ENCODE results near the gene KAZN.
"Not testable (repeated sequence)": the region's sequence is repeated elsewhere in the genome, so short reads cannot be mapped to it uniquely, and the experiment has no call there.

The KAZN gene

DNA sequence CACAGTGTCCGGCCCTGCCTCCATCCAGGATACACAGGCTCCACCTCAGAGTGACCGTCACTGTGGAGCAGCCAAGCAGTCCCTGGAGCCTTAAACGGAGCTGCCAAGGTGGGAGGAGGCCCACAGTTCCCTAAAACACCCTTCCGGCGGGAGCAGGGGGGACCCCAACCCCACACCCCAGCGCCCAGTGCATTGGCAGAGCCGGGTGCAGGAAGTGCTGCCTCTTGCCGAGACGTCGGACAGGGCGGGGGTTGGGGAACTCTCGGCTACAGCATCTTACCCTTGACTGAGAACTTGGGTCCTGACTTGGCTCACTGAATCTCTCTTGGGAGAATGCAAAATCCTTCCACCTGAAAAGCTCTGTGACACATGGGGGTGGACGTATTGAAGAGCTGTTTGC lies 516.4 kb downstream of the KAZN start:
- no peak for DNase-seq (ENCODE audit: low read depth)

DNA sequence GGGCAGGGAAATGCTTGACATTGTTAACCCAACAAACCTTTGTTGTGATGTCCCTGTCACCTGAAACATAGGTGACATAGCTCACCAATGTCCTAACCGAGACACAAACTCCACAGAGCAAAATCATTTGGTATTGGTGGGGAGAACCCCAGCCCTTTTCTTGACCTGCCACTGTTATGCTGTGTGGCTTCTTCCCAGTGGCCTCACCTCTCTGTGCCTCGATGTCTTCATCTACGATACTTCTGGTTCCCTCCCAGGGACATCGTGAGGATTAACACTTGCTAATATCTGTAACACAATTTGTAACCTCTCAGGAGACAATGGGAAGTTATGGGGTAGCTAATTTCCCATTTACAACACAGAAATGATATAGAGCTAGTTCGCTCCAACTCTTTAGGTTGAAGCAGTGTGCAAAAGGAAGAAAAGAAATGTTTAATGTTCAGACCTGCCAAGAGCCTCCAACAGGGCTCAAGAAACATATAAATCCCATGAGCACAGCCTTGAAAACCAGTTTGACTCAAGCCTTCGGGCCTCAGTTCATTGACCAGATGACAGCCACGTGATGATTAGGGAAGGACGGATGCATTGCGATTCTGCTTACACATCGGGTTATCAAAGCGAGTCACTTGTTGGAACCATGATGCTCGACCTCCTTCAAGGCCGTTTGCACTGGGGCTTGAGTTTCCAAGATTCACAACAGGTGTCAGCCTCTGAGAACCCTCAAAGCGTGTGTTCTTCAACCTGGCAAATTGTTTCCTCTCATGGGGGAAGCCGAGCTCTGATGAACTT lies 517.3 kb downstream of the KAZN start:
- DNase-seq (ENCODE audit: low read depth): no peak

DNA sequence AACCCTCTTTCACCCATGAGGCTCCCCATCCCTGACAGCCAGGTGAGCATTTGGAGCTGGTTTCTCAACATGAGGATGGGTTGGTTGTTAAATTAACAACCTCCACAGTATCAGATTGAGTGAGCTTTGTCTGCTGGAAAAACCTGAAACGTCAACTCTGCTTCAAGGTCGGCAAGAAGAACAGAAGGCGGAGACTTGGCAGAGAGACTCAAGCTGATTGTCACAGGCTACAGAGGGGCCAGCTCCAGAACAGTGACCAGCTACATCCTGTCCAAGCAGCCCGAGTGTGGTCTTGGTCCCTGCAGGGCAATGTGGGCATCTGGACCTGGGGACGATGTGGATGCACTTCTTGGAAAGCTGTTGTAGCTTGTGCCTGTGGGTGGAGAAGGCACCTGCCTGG lies 518.5 kb downstream of the KAZN start:
- DNase-seq (ENCODE audit: low read depth): no peak

DNA sequence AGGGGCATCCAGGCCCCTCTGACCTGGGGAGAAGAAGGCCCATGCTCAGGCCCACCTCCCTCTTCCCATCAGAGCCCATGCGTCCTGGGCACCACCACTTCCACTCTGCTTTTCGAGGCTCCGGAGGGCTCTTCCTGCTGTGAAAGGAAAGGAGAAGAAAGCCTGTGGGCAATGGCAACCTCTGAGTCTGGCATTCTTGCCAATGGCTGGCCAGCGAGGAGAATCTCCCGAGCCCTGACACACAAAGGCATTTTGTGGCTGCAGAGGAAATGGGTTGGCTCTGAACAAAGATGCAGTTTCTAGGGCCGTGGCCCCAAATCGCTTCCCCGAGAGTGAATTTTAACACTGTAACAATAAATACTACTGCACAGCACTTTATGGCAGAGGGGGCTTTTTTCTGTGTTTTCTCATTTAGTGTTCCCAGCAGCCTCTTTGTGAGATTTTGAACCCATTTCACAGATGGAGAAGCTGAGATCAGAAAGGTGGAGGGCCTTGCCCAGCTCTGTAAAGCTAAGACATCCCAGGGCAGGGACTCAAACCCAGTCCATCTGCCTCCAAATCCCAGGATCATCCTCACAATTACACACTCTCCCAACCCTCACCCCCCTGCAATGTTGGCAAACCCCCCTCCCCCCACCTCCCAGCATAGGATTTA lies 519.3 kb downstream of the KAZN start:
- DNase-seq (ENCODE audit: low read depth): no peak

DNA sequence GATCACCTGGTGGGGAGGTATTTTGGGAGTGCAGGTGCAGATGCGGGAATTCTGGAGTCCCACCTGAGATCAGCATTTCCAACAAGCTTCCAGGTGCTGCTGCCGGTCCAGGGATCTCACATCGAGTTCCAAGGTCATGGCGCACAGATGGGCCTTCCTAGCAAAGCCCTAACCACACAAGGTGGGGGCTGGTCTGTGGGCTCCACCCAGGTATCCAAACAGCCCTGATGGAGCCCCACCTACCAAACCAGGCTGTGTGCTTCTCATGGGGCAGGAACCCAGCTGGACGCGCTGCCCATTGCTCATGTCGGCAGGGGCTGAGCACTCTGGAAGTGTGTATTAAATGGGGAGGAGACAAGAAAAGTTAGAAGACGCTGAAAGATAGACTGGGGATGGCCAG lies 520.1 kb downstream of the KAZN start:
- DNase-seq (ENCODE audit: low read depth): no peak

DNA sequence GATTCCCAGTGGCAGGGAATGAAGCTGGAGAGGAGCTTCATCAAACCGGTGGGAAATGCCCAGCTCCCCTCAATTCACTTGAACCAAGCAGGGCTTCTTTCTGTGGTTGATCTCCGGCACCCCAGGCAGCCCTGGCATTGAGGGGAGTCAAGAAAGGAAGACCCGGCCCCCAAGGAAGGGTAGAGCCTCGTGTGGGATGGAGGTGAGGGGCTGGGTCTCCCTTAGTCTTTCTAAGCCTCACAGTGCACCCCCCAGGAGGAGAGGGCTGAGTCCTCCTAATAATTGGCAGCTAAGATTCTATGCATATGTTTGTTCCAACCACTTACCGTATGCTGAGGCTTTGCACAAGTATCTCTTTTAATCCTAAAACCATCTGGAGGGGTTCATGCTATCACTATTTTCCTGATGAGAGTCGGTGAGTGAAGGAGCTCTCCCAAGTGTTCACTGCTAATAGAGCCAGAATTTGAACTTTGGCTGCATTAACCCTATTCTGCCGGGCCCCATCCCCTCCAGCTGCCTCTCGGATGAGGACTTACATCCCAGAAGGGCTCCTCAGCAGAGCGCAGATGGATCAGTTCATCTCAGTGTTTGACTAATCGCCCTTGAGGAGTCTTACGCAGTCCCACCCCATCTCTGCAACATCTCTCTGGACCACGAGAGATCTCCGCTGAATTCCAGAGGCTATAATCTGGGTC lies 521.9 kb downstream of the KAZN start:
- DNase-seq (ENCODE audit: low read depth): no peak

DNA sequence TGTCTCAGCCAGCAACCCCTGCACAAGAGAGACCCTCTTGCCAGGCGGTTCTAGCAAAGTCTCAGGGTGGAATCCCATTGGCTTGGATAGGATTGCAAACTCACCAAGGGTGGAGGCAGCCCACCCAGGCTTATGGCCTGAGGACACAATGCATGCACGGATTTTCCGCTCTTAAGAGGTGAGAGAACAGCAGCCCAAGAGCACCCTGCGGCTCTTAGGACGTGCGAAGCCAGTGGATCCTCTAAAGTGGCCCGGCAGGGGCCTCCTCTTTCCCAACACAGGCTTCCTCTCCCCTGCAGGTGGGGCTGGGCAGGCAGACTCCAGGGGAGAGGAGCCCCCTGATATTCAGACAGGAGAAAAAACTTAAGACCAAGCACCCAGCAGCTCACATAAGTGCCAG lies 523.8 kb downstream of the KAZN start:
- no peak for DNase-seq (ENCODE audit: low read depth)

DNA sequence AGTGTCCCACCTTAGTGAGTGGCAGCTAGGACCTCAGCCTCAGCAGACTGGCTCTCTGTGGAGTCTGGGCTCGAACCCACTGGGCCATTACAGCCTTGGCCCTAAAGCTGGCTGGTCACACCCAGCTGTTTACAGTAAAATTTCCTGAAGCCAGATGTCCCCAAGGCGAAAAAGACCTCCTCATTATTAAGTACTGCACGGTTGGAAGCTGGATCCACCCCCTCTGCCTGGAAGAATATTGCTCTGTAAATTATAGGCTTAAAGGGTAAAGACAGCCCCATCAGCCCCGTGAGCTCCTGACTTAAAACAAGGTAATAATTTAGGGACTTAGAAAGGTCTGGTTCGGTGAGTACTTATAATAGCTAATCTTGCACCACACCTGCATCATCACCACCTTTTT lies 524.8 kb downstream of the KAZN start:
- no peak for DNase-seq (ENCODE audit: low read depth)

DNA sequence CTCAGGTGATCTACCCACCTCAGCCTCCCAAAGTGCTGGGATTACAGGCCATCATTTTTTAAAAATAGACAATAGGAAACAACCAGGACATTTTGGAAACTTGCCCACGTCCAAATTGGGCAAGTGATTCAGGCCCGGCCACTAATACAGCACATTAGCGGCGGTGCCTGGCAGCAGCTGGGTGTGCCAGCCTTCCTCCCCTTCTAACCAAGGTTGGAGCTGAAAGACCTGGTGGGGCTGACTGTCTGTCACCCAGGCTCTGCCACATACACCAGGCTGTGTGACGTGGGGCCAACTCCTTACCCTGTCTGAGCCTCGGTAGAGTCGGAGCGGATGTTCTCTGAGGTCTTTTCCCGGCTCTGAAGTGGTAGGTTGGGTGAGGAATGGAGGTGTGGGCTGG lies 525.4 kb downstream of the KAZN start:
- DNase-seq (ENCODE audit: low read depth): no peak

DNA sequence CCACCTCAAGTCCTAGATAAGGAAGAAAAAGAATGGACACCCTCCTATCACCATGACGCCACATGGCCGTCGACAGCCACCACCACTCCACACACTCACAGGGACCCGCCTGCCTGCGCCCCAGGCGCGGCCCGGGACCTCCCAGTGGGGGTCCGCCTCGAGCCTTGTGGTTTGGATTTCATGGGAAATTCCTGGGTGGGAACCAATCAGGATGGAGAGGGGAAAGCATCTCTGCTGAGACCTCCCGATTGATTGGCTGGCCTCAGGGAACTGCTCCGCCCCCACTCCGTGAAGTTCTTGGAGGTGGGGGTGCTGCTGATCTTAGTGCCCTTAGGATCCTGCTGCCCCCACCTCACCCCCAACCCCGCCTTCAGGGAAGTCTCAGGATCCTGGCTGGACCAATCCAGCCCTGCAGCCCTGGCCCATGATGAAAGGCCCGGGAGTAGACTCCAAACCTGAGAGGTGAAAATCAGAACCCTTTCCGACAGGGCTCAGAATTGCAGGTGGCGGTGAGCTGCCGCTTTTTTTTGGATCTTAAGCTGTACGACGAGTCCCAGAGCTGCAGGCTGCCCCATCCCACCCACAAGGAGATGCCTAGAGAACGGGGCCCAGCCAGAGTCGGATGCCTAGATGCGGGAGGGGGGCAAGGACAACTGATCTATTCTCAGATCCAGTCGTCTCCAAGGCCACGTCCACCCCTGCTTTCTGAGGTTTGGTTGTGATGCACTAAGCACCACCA lies 526.0 kb downstream of the KAZN start:
- no peak for DNase-seq (ENCODE audit: low read depth)

DNA sequence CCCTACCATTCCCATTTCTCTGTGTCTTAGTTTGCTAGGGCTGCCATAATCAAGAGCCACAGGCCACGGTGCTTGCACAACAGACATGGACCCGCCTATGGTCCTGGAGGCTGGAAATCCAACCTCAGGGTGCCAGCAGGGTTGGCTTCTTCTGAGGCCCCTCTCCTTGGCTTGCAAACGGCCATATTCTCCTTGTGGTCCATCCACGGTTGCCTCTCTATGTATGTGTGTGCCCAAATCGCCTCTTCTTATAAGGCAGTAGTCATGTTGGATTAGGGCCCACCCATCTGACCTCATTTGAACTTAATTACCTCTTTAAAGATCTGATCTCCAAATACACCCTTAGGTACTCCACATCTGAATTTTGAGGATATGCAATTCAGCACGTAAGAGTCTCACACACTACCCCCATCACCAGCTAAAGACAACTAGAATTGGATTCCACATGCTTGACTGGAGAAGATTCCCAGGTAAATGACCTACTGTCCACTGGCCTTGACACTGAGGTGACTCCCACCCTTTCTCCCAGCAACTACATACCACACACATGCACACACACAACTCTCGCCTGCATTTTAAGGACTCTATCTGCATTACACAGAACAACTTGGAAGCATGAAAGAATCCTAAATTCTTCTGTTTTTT lies 526.7 kb downstream of the KAZN start:
- no peak for DNase-seq (ENCODE audit: low read depth)

DNA sequence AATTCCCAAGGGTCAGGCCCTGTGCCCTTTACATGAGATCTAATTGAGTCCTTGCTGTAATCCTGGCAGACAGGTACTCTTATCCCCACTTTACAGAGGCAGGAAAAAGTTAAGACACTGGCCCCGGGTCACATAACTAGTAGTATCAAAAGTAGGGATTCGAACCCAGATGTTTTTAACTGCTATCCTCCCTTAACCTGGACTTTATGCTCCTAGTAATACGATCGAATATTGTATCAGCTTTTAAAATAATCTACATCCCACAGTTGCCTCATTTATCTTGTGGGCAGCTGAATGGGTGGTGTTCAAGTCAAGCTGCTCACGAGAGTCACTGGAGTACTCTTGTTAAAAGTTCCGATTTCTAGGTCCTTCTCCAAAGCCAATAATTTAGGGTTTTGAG lies 529.6 kb downstream of the KAZN start:
- DNase-seq (ENCODE audit: low read depth): no peak

DNA sequence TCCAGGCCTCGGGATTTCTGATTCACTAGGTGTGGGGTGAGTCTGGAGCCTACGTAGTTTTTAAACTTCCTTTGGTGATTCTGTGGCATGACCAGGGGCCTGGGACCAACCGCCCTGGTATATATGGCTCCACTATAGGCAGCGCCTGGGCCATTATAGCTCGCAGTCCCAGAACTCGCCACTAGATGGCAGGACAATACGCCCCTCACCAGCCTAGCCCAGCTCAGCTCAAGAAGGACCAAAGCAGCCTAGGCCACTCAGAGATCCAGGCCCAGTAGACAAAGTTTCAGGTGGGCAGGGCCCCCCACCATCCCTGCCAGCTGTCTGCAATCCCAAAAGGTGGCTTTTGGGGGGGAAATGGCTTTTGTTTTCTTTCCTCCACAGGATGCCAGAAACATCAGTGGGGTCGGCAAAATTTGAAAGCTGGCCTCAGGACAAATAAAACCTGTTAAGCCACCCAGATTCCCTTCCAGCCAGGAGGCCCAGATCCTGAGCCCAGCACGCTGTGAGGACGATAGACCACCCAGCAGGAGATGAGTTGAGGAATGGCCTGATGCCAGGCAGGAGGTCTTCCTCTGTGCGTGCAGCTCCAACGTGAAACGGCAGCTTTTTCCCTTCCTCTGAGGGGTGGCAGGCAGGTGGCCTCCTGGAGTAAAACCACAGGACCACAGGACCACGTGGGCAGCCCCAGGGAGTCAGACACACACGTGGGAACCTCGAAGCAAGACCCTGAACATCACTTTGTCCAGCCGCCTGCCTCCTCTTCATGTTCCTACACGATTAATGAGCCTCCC lies 530.2 kb downstream of the KAZN start:
- DNase-seq (ENCODE audit: low read depth): peak; percentile 23

DNA sequence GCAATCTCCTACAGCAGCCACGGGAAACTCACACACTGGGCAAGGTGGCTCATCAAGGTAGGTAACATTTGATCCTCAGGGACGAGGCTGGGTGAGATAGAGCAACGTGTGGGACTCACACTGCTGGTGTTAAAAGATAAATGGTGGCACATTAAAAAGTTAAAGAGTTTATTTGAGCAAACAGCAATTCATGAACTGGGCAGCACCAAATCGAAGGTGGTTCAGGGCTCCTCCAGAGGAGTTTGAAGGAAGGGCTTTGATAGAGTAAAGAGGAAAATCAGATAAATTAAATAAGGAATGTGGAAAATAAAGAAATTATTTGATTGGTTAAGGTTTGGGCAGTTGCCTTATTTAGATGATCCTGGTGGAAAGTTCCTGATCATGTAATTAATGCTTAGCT lies 531.5 kb downstream of the KAZN start:
- no peak for DNase-seq (ENCODE audit: low read depth)

DNA sequence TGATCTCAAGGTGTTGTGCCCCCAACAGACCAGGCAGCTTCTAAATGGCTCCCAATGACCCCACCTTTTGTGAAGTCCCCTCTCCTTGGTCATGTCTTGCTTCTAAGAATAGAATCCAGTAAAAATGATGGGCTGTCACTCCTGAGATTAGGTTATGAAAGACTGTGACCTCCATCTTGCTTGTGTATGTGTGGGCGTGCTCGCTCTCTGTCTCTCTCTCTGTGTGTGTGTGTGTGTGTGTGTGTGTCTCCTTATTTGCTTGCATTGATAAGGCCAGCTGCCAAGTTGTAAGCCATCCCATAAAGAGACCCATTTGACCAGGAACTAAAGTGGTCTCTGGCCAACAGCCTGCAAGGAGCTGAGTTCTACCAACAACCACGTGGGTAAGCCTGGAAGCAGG lies 532.1 kb downstream of the KAZN start:
- no peak for DNase-seq (ENCODE audit: low read depth)

DNA sequence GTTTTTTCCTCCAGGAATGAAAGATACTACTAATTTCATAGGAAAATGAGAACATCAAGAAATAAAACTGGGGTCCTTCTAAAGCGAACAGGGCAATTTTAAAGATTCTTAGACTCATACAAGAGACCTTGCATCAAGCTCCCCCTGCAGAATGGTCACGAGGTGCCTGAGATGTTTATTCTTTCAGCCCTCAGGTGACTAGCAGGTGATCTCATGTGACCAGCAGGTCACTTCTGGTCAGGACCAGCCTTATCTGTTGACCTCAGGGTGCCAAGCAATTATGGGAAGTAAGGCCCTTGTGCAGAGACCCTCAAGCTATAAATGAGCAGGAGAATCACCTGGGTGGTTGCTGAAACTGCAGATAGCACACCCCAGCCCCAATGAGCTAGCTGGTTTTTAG lies 534.5 kb downstream of the KAZN start:
- no peak for DNase-seq (ENCODE audit: low read depth)

DNA sequence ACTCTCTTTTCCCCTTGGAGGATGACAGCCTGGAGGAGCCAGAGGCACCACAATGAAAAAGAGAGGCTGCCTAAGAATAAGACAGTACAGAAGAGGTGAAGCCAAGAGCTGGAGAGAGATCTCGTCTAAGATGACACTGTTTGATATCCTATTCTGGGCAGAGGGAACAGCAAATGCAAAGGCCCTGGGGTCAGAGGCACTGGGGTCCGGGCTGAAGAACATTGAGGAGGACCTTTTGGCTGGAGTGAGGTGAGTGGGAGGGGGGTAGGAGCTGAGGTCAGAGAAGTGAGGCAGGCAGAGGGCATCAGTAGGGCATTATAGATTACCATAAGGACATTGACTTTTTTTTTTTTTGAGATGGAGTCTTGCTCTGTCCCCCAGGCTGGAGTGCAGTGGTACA lies 535.8 kb downstream of the KAZN start:
- no peak for DNase-seq (ENCODE audit: low read depth)

DNA sequence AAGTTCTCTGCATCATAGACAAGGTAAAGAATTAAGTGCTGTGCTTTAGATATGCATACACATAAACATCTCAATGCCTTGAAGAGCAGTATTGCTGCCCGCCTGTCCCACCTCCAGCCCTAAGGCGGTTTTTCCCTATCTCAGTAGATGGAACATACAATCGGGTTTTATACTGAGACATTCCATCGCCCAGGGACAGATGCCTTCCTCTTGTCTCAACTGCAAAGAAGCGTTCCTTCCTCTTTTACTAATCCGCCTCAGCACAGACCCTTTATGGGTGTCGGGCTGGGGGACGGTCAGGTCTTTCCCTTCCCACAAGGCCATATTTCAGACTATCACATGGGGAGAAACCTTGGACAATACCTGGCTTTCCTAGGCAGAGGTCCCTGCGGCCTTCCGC lies 537.1 kb downstream of the KAZN start:
- not testable (repeated sequence) for DNase-seq (ENCODE audit: low read depth)

DNA sequence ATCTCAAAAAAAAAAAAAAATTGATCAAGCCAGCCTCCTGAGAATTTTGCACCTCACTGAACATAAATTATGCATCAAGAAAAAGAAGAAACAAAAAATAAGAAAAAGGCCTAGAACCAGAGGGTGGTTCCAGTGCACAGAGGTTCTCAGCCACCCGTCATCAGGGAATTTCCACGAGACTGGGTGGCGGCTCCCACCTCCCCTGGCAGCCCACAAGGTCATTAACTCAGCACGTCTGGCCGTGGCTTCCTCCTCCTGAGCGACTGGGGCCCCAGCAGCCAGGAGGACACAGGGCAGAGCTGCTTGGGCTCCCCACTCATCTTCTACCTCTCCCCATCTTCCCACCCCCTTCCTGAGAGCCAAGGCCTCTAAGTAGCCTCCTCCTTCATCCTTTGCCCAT lies 539.3 kb downstream of the KAZN start:
- no peak for DNase-seq (ENCODE audit: low read depth)

DNA sequence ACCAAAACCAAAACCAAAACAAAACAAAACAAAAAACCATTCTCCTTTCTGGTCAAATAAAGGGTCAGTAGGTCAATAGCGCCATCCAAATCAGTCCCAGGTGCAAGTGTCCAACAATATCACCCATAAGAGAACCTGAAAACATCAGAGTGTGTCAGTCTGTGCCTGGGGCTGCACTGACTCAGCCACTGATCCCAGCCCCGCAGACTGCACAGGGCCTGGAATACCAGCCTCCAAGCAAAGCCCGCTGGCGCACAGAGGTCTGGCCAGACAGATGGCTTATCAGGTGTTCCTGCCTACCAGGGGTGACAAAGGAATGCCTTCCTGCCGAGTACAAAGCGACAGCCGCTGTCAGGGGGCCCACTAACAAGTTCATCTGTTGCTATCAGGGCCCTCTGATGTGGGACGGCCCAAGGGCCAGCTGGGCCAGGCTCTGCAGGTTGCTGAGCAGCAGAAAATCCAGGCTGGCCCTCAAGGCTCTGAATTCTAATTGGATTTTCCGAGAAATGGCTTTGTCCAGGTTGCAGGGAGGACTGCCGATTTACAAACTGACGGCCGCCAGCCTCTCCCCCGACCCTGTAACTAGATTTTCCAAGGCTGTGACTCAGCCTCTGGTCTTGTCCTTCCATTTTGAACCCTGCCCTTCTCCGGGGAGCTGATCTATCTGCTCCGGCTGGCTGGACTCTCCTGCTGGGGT lies 541.3 kb downstream of the KAZN start:
- no peak for DNase-seq (ENCODE audit: low read depth)
